AG09319 (cell line): ENCODE data around the gene DDN.

Experiments
- DNase-seq: peaks from one replicate; pipeline ENCODE4 v3.0.0-alpha.2; 2010; ENCODE audit warnings: low read depth; ENCODE audit errors: extremely low read depth
- TF ChIP-seq, protein P1 (sequence below): IDR thresholded peaks from 2 replicates; pipeline ENCODE4 v1.5.1; 2011; ENCODE audit warnings: low read depth, mild to moderate bottlenecking, inconsistent platforms, low read length, moderate library complexity

DDN gene

DNA sequence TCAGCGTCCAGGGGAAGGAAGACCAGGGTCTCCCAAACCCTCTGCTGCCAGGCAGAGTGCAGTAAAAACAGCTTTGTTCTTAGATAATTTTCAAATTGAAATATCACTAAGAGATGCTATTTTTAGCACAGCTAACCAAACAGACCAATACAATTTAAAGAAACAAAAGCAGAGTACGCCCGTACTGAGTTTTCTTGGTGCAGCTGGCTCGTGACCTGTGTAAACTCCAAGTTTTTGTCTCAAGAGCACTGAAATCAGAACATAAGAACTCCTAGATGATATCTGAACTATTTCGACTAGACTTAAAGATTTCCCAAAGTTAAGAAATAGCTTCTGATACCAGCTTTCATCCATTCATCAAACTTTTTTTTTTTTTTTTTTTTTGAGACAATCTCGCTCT is 52.2 kb downstream of the DDN start:
- TF ChIP-seq, protein P1, sequence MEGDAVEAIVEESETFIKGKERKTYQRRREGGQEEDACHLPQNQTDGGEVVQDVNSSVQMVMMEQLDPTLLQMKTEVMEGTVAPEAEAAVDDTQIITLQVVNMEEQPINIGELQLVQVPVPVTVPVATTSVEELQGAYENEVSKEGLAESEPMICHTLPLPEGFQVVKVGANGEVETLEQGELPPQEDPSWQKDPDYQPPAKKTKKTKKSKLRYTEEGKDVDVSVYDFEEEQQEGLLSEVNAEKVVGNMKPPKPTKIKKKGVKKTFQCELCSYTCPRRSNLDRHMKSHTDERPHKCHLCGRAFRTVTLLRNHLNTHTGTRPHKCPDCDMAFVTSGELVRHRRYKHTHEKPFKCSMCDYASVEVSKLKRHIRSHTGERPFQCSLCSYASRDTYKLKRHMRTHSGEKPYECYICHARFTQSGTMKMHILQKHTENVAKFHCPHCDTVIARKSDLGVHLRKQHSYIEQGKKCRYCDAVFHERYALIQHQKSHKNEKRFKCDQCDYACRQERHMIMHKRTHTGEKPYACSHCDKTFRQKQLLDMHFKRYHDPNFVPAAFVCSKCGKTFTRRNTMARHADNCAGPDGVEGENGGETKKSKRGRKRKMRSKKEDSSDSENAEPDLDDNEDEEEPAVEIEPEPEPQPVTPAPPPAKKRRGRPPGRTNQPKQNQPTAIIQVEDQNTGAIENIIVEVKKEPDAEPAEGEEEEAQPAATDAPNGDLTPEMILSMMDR = no peak

DNA sequence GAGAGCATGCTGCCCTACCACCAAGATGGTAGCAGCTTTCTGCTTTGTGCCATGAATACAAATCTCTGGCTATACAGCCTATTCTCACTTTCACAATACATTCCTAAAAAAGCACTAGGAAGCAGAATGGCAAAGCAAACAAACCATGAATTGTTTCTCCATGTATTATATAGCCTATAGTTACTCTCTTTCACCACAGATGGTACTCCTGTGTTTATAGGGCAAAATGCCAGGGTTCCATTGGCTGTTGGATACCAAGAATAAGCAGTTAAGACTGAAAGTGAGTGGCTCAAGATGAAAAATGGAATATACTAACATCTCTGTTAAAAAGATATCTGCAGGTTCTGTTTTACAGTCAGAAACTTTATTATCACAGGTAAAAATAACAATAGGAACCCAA is 53.0 kb downstream of the DDN start:
- TF ChIP-seq, protein P1 = no peak
- no peak for DNase-seq

More for the DNA sequence above, 52.2 kb downstream of the DDN start:
- no peak for DNase-seq
